IMR-90 (cell line): Measurements from ENCODE around the gene SLC34A3. TPM values are rescaled to one million over a fixed set of nuclear protein-coding genes. Genes with fewer than 3 reads are reported as not detected.

Experiments
- ATAC-seq: fragments of 200-7000 bp; cut with Tn5 transposase; 2 replicates; pipeline ENCODE4 v1.9.1; 2020; ENCODE audit warnings: low read depth, mild to moderate bottlenecking, moderate library complexity
- BruUV-seq: library from RNA; stranded (reverse); fragments of 400-500 nt; replicated peaks from 2 replicates; lab custom pipeline; 2021; lab: Mats Ljungman, UMichigan
- CTCF ChIA-PET: fragments of 300-600 bp; formaldehyde crosslinking; extraction: SDS; loops from one replicate; lab custom pipeline; 2021; ENCODE audit warnings: antibody characterized with exemption; lab: Yijun Ruan, JAX
- POLR2A ChIA-PET: fragments of 300-600 bp; sonication (Branson Sonifier 250); formaldehyde crosslinking; loops from one replicate; lab custom pipeline; 2022; ENCODE audit warnings: antibody characterized with exemption; ENCODE audit not compliant: unreplicated experiment; lab: Charles Lee
- DNase-seq: peaks from one replicate; pipeline ENCODE4 v3.0.0; 2013
- H2AFZ ChIP-seq: replicated peaks from 2 replicates; pipeline ENCODE3; 2013; ENCODE audit warnings: low read length, mild to moderate bottlenecking; ENCODE audit not compliant: poor library complexity
- H2AK5ac ChIP-seq: 2 replicates; pipeline ENCODE4 v1.6.1; 2013; ENCODE audit warnings: low read depth, low read length, inconsistent platforms
- H2AK9ac ChIP-seq: replicated peaks from 2 replicates; pipeline ENCODE3; 2013; ENCODE audit warnings: mild to moderate bottlenecking, low read depth, low read length, moderate library complexity; ENCODE audit not compliant: poor library complexity
- H2BK120ac ChIP-seq: 2 replicates; pipeline ENCODE4 v1.6.1; 2013; ENCODE audit warnings: low read depth, low read length, inconsistent platforms
- H2BK15ac ChIP-seq: 3 replicates; pipeline ENCODE4 v1.6.1; 2013; ENCODE audit warnings: low read depth, low read length, inconsistent platforms
- H2BK20ac ChIP-seq: 2 replicates; pipeline ENCODE4 v1.6.1; 2013; ENCODE audit warnings: low read depth, mild to moderate bottlenecking, inconsistent platforms, low read length, moderate library complexity
- H2BK5ac ChIP-seq: 2 replicates; pipeline ENCODE4 v1.6.1; 2013; ENCODE audit warnings: mild to moderate bottlenecking, low read depth, low read length, inconsistent platforms; ENCODE audit not compliant: poor library complexity, severe bottlenecking
- H3K14ac ChIP-seq: replicated peaks from 2 replicates; pipeline ENCODE4 v1.6.1; 2013; ENCODE audit warnings: low read depth, low read length, inconsistent platforms
- H3K18ac ChIP-seq: 2 replicates; pipeline ENCODE4 v1.6.1; 2013; ENCODE audit warnings: low read depth, low read length, control low read depth
- H3K23ac ChIP-seq: 2 replicates; pipeline ENCODE4 v1.6.1; 2013; ENCODE audit warnings: low read depth, low read length, inconsistent platforms
- H3K27ac ChIP-seq: 2 replicates; pipeline ENCODE4 v1.5.1; 2013; ENCODE audit warnings: mild to moderate bottlenecking, control low read depth, low read length; ENCODE audit not compliant: insufficient read depth
- H3K27me3 ChIP-seq: 2 replicates; pipeline ENCODE4 v1.6.1; 2013; ENCODE audit warnings: low read length; ENCODE audit not compliant: control insufficient read depth, insufficient read depth
- H3K36me3 ChIP-seq: 2 replicates; pipeline ENCODE4 v1.6.1; 2013; ENCODE audit warnings: low read length, mixed read lengths; ENCODE audit not compliant: control insufficient read depth, insufficient read depth
- H3K4ac ChIP-seq: 2 replicates; pipeline ENCODE4 v1.6.1; 2013; ENCODE audit warnings: low read depth, low read length, inconsistent platforms
- H3K4me1 ChIP-seq: 2 replicates; pipeline ENCODE4 v1.6.1; 2013; ENCODE audit warnings: low read length, mixed read lengths; ENCODE audit not compliant: control insufficient read depth, insufficient read depth
- H3K4me2 ChIP-seq: 2 replicates; pipeline ENCODE4 v1.6.1; 2013; ENCODE audit warnings: low read depth, mild to moderate bottlenecking, control low read depth, low read length, moderate library complexity
- H3K4me3 ChIP-seq: 2 replicates; pipeline ENCODE4 v1.5.1; 2013; ENCODE audit warnings: low read depth, mild to moderate bottlenecking, control low read depth, low read length, moderate library complexity; ENCODE audit not compliant: insufficient read depth
- H3K56ac ChIP-seq: 2 replicates; pipeline ENCODE4 v1.6.1; 2013; ENCODE audit warnings: low read length, inconsistent platforms; ENCODE audit not compliant: insufficient read depth; ENCODE audit errors: extremely low read depth
- H3K79me1 ChIP-seq, 2 experiments: 2 replicates each; pipeline ENCODE4 v1.6.1; 2013; ENCODE audit warnings: low read length in 2 of 2, inconsistent platforms in 1 of 2, low read depth in 1 of 2
- H3K9ac ChIP-seq: 2 replicates; pipeline ENCODE4 v1.6.1; 2013; ENCODE audit warnings: low read depth, low read length, control low read depth
- H3K9me1 ChIP-seq: 2 replicates; pipeline ENCODE4 v1.6.1; 2013; ENCODE audit warnings: low read length, inconsistent platforms; ENCODE audit not compliant: insufficient read depth
- H3K9me3 ChIP-seq: 2 replicates; pipeline ENCODE4 v1.6.1; 2013; ENCODE audit warnings: low read length; ENCODE audit not compliant: control insufficient read depth, insufficient read depth
- H4K20me1 ChIP-seq: 2 replicates; pipeline ENCODE4 v1.6.1; 2013; ENCODE audit warnings: low read length, inconsistent platforms; ENCODE audit not compliant: insufficient read depth
- H4K5ac ChIP-seq: 2 replicates; pipeline ENCODE4 v1.6.1; 2013; ENCODE audit warnings: mild to moderate bottlenecking, low read depth, low read length, control low read depth
- H4K8ac ChIP-seq, 2 experiments: 2 replicates each; pipeline ENCODE4 v1.6.1; 2013; ENCODE audit warnings: low read depth in 2 of 2, low read length in 2 of 2, control low read depth in 1 of 2, inconsistent platforms in 1 of 2
- H4K91ac ChIP-seq: 2 replicates; pipeline ENCODE4 v1.6.1; 2013; ENCODE audit warnings: low read depth, low read length, inconsistent platforms; ENCODE audit not compliant: insufficient read depth
- BHLHE40 ChIP-seq: fragments of 150-350 bp; IDR thresholded peaks from 2 replicates; pipeline ENCODE4 v1.6.1; 2016; ENCODE audit warnings: mild to moderate bottlenecking, low read depth, low read length
- CHD1 ChIP-seq: IDR thresholded peaks from 2 replicates; pipeline ENCODE4 v1.6.1; 2012; ENCODE audit warnings: low read depth, low read length, improper control_type of control experiment
- FOS ChIP-seq: fragments of 150-350 bp; IDR thresholded peaks from 2 replicates; pipeline ENCODE4 v1.6.1; 2016; ENCODE audit warnings: low read depth, low read length
- MAFK ChIP-seq: IDR thresholded peaks from 2 replicates; pipeline ENCODE4 v1.6.1; 2012; ENCODE audit warnings: low read depth, low read length, improper control_type of control experiment
- MAZ ChIP-seq: IDR thresholded peaks from 2 replicates; pipeline ENCODE4 v1.6.1; 2012; ENCODE audit warnings: low read depth, mild to moderate bottlenecking, low read length, improper control_type of control experiment, moderate library complexity, borderline replicate concordance
- MXI1 ChIP-seq: IDR thresholded peaks from 2 replicates; pipeline ENCODE4 v1.6.1; 2012; ENCODE audit warnings: low read depth, mild to moderate bottlenecking, low read length, moderate library complexity, borderline replicate concordance
- POLR2A ChIP-seq: IDR thresholded peaks from 2 replicates; pipeline ENCODE4 v1.6.1; 2012; ENCODE audit warnings: mild to moderate bottlenecking, low read depth, low read length
- RAD21 ChIP-seq: IDR thresholded peaks from 2 replicates; pipeline ENCODE4 v1.6.1; 2012; ENCODE audit warnings: low read length, improper control_type of control experiment
- WGBS, 2 experiments: methylation state at CpG; one replicate each; pipeline versions ENCODE4 v1.1.5 to v1.1.7; 2013; ENCODE audit warnings: missing lambda C conversion rate in 2 of 2; ENCODE audit not compliant: insufficient read length in 1 of 2; ENCODE audit errors: extremely low coverage in 2 of 2; 5-methylcytosine and 5-hydroxymethylcytosine counted together
- dilution Hi-C: fragments of 300-500 bp; cut with HindIII; formaldehyde crosslinking; loops from one replicate; pipeline ENCODE4 v1.14.3; 2018; ENCODE audit warnings: low sequenced_read_pairs; ENCODE audit not compliant: unreplicated experiment
- in situ Hi-C: fragments of 300-500 bp; cut with MboI; formaldehyde crosslinking; loops from 3 replicates; pipeline ENCODE4 v1.14.3; 2019; ENCODE audit warnings: low sequenced_read_pairs, inconsistent platforms, mixed read lengths
- intact Hi-C: fragments of 100-400 bp; cut with micrococcal nuclease; formaldehyde crosslinking; loops from 2 replicates; pipeline ENCODE4 v1.10.0; 2022
- polyA plus RNA-seq, 3 experiments: library from polyadenylated mRNA; depleted of rRNA; stranded (reverse); fragments of >200 nt; gene quantifications; 2 replicates each; pipeline ENCODE4 v1.2.3, GENCODE V29; 2012; ENCODE audit warnings: low replicate concordance in 1 of 3
- total RNA-seq: library from RNA; depleted of rRNA; stranded (reverse); fragments of >200 nt; gene quantifications from 2 replicates; pipeline ENCODE4 v1.2.3, GENCODE V29; 2012
- TF ChIP-seq, protein P1 (sequence below): fragments of 150-350 bp; IDR thresholded peaks from 2 replicates; pipeline ENCODE4 v1.6.1; 2017; ENCODE audit warnings: mild to moderate bottlenecking, antibody characterized with exemption, low read length, low read depth
- TF ChIP-seq, protein P2 (sequence below): fragments of 150-350 bp; IDR thresholded peaks from 2 replicates; pipeline ENCODE4 v1.6.1; 2016; ENCODE audit warnings: low read depth, mild to moderate bottlenecking, low read length, moderate library complexity, borderline replicate concordance
- TF ChIP-seq, protein P3 (sequence below): conservative IDR thresholded peaks from 2 replicates; pipeline ENCODE4 v1.5.1; 2012; ENCODE audit warnings: mild to moderate bottlenecking, low read depth, low read length, improper control_type of control experiment

The SLC34A3 gene
- total and polyA plus RNA-seq, 2 of the 4 experiments (the other 2 are of a cell fraction): not detected

DNA sequence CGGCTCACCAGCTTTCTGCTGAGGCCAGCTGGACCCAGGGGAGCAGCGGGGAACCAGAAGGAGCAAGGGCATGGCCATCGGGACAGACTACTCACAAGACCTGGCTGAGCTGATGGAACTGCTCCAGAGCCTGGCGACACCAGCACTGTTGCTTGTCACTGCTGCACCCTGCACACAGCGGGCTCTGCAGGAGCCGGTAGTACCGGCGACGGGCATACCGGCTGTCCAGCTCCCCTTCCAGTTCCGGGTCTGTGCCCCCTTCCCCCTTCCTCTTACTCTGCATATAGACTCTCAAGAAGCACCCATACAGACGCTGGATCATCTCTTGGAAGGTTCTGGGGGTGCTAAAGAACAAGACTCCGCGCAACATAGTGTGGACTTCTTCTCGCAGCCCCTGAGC lies 43.3 kb upstream of the SLC34A3 start:
- intact Hi-C loops (no loop called here), dilution Hi-C loops (no loop called here), in situ Hi-C loops (no loop called here)
- Histone ChIP-seq H3K4me2 (peak overlapping the region; percentile 88), H2AK9ac (no peak overlapping the region), H3K79me1 (peaks cover 5 to 54% of the 10 kb centered on the region in 2 experiments), H3K9ac (peak overlapping the region; percentile 84; the same call in 1 of the 2 replicates), H3K4ac (no peak overlapping the region), H3K4me1 (peaks cover 16% of the 10 kb centered on the region), H3K14ac (no peak overlapping the region), H3K18ac (no peak overlapping the region), H4K20me1 (peaks cover 22% of the 10 kb centered on the region), H3K4me3 (peak overlapping the region; percentile 91), H2AK5ac (no peak overlapping the region), H2BK120ac (no peak overlapping the region), H4K8ac (no peak overlapping the region), H4K5ac (no peak overlapping the region), H3K56ac (no peak overlapping the region), H3K36me3 (peaks cover 63% of the 10 kb centered on the region), H2BK5ac (no peak overlapping the region), H3K9me3 (no peaks in the 10 kb centered on the region), H4K91ac (no peak overlapping the region), H3K9me1 (no peaks in the 10 kb centered on the region), H2AFZ (no peak overlapping the region), H3K23ac (no peak overlapping the region), H3K27ac (no peak overlapping the region), H3K27me3 (no peaks in the 10 kb centered on the region), H2BK15ac (no peak overlapping the region), H2BK20ac (no peak overlapping the region)
- ChIA-PET CTCF (no interaction called here), POLR2A (interaction anchor here (0.6 to 0.8 kb wide), 2 partner anchors 55 to 101 kb away, joined by 3 to 6 read pairs; partner anchors contain the start of gene MAN1B1)
- no TSS peak for BruUV-seq
- ATAC-seq (no peak), DNase-seq (no peak)
- TF ChIP-seq BHLHE40: no peak
- TF ChIP-seq MAFK: no peak
- no peak for TF ChIP-seq MAZ
- TF ChIP-seq CHD1: no peak
- TF ChIP-seq MXI1: no peak
- TF ChIP-seq POLR2A: no peak
- no peak for TF ChIP-seq RAD21
- TF ChIP-seq, protein P1, sequence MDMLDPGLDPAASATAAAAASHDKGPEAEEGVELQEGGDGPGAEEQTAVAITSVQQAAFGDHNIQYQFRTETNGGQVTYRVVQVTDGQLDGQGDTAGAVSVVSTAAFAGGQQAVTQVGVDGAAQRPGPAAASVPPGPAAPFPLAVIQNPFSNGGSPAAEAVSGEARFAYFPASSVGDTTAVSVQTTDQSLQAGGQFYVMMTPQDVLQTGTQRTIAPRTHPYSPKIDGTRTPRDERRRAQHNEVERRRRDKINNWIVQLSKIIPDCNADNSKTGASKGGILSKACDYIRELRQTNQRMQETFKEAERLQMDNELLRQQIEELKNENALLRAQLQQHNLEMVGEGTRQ: no peak
- TF ChIP-seq, protein P2, sequence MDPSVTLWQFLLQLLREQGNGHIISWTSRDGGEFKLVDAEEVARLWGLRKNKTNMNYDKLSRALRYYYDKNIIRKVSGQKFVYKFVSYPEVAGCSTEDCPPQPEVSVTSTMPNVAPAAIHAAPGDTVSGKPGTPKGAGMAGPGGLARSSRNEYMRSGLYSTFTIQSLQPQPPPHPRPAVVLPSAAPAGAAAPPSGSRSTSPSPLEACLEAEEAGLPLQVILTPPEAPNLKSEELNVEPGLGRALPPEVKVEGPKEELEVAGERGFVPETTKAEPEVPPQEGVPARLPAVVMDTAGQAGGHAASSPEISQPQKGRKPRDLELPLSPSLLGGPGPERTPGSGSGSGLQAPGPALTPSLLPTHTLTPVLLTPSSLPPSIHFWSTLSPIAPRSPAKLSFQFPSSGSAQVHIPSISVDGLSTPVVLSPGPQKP: no peak
- TF ChIP-seq, protein P3, sequence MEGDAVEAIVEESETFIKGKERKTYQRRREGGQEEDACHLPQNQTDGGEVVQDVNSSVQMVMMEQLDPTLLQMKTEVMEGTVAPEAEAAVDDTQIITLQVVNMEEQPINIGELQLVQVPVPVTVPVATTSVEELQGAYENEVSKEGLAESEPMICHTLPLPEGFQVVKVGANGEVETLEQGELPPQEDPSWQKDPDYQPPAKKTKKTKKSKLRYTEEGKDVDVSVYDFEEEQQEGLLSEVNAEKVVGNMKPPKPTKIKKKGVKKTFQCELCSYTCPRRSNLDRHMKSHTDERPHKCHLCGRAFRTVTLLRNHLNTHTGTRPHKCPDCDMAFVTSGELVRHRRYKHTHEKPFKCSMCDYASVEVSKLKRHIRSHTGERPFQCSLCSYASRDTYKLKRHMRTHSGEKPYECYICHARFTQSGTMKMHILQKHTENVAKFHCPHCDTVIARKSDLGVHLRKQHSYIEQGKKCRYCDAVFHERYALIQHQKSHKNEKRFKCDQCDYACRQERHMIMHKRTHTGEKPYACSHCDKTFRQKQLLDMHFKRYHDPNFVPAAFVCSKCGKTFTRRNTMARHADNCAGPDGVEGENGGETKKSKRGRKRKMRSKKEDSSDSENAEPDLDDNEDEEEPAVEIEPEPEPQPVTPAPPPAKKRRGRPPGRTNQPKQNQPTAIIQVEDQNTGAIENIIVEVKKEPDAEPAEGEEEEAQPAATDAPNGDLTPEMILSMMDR: no peak
- no peak for TF ChIP-seq FOS
- WGBS, 2 experiments: 98% methylated on average over 6 of the region's 15 CpGs; no CpG with 5 or more reads in 1 of the 2 experiments
